Measurements from ENCODE around the gene SETSIP.

GRCh38 chr1:92094090-92094489, 18.9 kb upstream of the SETSIP start:
- TF ChIP-seq CTCF (conservative IDR thresholded peaks at IDR 0.05; ENCODE audit: low read depth, low read length) (no peak), EZH2 (IDR thresholded peaks at IDR 0.05; ENCODE audit: low read length, unreplicated experiment) (no peak), EZH2phosphoT487 (IDR thresholded peaks at IDR 0.05; ENCODE audit: borderline replicate concordance, low read length) (no peak)
